HG03342 (cell line): ENCODE measurements around the gene MYBL2.
"Not testable (repeated sequence)": the region's sequence is repeated elsewhere in the genome, so short reads cannot be mapped to it uniquely, and the experiment has no call there.

ENCODE experiments used
- ATAC-seq: cut with Tn5 transposase; IDR thresholded peaks from one replicate; pipeline ENCODE4 v1.9.1; 2021; ENCODE audit warnings: mild to moderate bottlenecking, moderate library complexity; ENCODE audit not compliant: unreplicated experiment

Gene MYBL2

DNA sequence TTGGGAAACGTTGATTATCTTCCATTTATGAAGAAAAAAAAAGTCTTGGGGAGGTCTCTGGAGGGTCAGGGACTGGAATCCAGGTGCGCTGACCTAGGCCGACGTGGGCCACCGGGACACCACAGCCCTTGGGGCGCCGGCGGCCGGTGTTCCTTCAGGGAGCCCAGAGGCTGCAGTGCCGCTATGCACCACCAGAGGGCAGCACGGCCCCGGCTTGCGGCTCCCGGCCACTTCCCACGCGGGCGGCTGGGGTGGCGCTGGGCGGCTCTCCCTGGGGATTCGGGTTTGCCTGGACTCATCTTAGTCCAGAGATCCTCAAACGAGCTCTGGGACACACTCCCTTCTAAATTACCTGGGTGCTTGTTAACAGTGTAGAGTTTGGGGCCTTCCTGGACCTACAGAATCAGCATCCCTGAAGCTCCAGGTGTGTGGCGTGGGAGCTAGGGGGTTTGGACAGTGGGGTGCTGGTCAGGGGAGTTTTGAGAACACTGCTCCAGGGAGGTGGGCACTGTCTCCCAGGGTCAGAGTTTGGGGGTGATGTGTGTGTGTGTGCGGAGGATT, 82.9 kb downstream of the MYBL2 start:
- ATAC-seq = no peak

DNA sequence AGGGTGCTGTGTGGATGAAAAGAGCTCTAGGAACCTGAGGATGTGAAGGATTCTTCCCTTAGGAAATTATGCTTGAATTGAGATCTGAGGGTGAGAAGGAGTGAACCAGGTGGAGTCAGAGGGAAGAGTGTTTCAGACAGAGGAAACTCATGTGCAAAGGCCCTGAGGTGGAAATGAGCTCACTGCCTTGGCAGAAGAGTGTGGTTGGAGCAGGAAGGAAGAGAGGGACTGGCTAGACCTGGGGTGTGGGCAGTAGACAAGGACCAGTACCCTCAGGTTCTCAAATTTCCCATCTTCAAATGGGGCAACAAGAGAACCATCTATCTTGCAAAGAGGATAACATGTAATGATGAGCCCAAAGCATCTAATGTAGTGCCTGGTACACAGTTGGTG, 83.9 kb downstream of the MYBL2 start:
- no peak for ATAC-seq

DNA sequence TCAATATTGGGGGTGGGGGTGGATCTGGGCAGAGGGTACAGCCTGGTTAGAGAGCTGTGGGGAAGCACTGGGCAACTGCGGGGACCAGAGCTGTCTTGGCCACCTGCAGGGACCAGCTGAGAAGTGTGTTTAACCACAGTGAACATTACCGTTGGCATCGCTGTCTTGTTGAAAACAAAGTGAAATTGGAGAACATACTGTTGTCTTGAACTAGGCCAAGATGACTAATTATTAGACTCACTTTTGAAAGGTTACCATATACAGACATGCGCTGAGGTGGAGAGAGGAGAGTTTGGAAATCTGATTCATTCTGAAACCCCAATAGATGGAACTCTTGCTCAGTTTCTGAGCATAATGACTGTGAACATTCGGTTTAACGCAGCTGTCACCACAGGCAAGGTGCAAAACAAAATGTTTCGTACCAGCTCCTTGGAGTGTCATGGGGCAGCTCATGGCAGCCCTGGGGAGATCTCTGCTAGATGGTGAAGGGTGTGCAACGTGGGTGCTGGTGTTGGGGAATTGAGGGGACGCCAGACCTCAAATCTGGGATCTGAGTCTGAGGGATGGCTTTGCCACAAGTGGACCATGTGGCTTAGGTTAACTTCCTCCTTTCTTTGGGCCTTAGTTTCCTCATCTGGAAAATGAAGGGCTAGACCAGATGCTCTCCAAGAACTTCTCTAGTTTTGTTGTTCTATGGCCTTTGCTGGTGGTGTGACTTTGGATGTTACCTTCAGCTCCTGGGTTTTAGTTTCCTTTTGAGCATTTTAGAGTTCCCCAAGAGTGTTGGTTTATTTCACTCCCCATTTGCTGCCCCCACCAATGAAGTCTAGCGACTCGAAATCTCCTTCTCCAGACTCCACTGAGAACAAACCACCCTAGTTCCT, 84.5 kb downstream of the MYBL2 start:
- peak; percentile 68 for ATAC-seq

DNA sequence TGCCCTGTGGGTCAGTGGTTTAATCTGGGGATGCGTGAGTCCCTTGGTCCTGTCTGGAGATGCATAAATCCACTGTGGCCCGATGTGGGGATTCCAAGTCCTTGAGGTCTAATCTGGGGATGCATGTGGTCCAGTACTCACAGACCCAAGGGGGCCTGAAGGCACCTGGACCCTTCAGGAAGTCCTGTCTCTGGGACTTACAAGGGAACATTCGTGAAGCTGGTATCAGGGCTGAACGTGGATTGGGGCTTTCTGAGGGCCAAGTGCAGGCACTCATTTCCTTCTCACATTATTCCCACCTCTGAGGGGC, 85.1 kb downstream of the MYBL2 start:
- no peak for ATAC-seq

DNA sequence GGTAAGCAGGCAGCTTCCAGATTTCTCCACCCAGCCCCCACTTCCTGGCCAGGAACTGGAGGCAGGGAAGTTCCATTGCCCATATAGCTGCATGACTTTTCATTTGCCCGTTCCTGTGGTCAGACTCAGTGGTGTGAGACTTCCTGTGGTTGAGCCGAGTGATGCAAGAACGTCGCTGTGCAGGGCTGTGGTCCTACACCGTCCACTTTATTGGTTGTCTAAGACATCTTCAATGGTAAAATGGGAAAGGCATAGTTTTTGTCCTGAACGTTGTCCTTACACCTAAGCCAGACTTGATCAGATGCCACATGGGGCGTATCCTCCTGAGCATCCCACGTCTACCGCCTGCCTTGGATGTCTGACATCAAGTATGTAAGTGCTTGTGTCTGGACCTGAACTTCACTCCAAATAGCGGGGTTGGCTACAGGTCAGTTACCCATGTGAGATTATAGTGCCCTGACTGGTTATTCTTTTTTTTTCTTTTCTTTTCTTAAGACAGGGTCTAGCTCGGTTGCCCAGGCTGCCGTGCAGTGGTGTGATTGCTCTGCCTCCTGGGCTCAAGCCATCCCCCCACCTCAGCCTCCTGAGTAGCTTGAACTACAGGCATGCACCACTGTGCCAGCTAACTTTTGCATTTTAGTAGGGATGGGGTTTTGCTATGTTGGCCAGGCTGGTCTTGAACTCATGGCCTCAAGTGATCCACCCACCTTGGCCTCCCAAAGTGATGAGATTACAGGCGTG, 85.8 kb downstream of the MYBL2 start:
- ATAC-seq = peak; percentile 54

DNA sequence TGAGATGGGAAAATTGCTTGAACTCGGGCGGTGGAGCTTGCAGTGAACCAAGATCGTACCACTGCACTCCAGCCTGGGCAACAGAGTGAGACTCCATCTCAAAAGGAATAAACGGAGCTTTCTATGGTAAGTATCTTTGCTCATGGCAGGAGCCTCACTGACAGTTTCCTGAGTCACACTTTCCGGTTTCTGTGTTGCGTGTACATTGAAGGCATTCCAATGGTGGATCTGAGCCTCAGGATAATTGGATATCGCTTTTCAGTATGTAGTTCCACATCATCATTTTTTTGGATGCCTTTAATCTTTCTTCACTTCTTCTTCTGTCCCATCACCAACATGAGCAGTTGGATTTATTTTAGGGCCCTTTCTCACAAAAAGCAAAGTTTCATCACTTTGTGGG, 88.5 kb downstream of the MYBL2 start:
- no peak for ATAC-seq

DNA sequence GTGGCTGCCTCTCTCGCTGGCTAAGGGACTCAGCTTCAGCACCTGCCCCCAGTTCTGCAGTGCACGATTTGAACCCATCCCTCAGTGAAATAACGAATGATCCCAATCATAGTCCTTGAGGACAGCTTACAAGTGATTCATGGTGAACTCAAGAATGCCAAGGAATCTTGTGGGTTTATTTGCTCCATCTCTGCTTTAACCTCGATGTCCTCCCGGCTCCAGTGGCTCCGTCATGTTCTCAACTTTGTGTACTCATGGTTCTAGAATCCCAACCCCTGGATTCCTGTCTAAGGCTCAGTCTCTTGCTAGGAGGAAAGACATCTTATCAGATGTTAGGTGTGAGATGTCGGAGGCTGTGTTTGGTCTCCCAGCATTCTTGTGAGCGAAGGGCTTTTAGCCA, 88.9 kb downstream of the MYBL2 start:
- ATAC-seq = no peak

DNA sequence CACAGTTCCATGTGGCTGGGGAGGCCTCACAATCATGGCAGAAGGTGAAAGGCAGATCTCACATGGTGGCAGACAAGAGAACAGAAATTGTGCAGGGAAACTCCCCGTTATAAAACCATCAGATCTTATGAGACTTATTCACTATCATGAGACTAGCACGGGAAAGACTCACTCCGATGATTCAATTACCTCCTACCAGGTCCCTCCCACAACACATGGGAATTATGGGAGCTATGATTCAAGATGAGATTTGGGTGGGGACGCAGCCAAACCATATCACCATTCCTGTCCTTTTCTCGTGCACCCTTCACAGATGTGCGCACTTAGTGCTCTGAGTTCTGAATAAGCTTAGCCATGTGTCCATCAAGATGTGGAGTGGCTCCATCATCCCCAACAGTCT, 91.0 kb downstream of the MYBL2 start:
- ATAC-seq = not testable (repeated sequence)

DNA sequence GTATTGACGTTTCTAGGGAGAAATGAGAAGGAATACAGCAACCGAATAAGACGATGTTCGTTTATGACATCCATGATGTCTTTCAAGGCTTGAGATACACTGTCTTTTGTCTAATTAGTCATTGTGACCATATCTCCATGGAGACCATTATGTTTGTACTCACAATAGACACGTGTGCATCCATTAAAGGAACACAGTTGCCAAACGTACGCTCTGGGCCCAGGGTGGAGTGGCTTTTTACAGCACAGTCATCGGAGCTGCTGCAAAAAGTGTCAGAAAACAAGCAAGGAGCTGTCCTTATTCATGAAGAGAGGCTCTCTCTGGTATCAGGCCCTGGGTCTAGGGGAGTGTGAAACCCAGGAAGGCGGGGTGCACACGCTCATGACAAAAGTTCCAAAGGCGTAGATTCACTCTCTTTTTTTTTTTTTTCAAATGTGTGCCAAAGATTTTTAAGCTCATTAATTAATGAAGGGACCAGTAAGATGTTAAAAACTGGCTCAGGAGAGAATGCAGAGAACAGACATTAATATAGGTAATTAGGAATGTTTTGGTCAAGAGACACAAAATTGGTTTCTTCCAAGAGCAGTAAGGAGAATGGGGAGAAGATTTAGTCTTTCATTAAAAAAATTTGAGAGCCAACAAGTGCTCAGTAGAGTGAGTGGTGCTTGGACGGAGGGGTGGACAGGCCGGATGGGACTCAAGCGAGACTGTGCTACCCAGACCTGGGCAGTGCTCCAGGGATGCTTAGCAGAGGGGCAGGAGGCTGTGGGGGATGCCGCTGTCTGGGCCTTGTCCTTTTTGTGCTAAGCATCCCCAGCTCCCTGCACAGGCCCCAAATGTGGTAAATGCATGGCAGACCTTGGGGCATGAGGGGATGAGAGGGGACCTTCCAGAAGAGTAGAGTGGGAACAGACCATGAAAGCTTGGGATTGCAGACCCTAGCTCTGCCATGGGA, 94.7 kb downstream of the MYBL2 start:
- ATAC-seq = no peak

DNA sequence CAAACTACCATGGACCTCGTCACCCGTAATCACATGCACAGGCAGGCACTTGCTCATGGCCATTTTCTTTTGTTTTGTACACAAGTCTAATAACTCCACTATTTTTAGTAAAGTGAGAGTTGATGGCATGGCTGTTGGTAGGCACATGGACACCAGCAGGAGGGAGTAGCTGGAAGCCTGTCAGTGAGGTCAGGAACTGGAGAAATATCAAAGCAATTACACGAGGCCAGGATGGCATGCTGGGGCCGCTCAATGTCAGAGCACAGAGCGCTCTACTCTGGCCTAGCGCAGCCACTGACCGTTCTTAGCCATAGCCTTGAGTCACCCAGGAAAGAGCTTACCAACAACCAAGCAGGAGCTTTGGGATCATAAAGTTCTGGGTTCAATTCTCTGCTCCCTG, 96.0 kb downstream of the MYBL2 start:
- no peak for ATAC-seq

DNA sequence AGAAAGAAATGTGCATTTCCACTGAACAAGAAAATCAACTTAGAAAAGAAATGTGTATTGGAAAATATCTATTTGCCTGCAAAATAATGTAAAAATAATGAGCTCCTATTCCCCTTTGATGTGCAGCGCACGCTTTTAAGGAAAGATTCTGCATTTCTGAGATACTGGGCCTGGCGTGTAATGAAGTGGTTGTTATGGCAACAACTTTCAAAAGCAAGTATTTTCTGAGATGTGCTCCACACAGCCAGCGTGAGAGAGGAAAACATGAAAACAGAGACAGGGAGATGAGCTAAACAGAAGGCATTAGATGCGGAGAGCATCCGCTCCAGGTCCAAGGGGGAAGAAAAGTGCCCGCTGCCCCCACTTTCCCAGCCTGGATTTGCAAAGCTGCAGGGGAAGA, 99.0 kb downstream of the MYBL2 start:
- no peak for ATAC-seq
